ENCODE results near the gene RPS25. TPM values are rescaled to one million over a fixed set of nuclear protein-coding genes. Genes with fewer than 3 reads are reported as not detected.

Gene RPS25
- polyA plus RNA-seq, 1 of the 3 experiments (the other 2 are of a cell fraction): 2,688 TPM

GRCh38 chr11:119028346-119029068 is 10.4 kb upstream of the RPS25 start:
- Histone ChIP-seq H3K4me1 (ENCODE audit: control insufficient read depth in 1 of 2, insufficient read depth in 2 of 2, low read depth in 1 of 2, low read length in 1 of 2) (peaks cover 10 to 12% of the 10 kb centered on the region in 2 experiments; a peak in 3 of 4 replicates), H3K27ac (ENCODE audit: low read depth in 2 of 2, low read length in 1 of 2) (no peak overlapping the region), H3F3A (replicated peaks; ENCODE audit: insufficient read depth) (peaks cover 8% of the 10 kb centered on the region), H3K9me3 (no peaks in the 10 kb centered on the region), H3K4me2 (no peak overlapping the region), H3K36me3 (replicated peaks in 1 of 2; ENCODE audit: control insufficient read depth in 1 of 2, insufficient read depth in 2 of 2, low read length in 1 of 2) (peaks cover 7 to 28% of the 10 kb centered on the region in 2 experiments), H2AFZ (ENCODE audit: low read depth) (no peak overlapping the region), H3K9ac (no peak overlapping the region), H3K79me2 (ENCODE audit: insufficient read depth) (no peaks in the 10 kb centered on the region), H3K9me2 (no peaks in the 10 kb centered on the region), H3K27me3 (ENCODE audit: insufficient read depth) (no peaks in the 10 kb centered on the region), H3K4me3 (ENCODE audit: low read depth in 2 of 2, low read length in 1 of 2) (no peak overlapping the region), H4K20me1 (ENCODE audit: insufficient read depth) (no peaks in the 10 kb centered on the region)
- DNase-seq: no peak
- TF ChIP-seq EZH2phosphoT487 (IDR thresholded peaks at IDR 0.05; ENCODE audit: borderline replicate concordance, low read depth) (no peak), TAF1 (IDR thresholded peaks at IDR 0.05; ENCODE audit: borderline replicate concordance, low read depth, low read length) (no peak), RXRA (IDR thresholded peaks at IDR 0.05; ENCODE audit: borderline replicate concordance, low read depth) (no peak), RFX5 (IDR thresholded peaks at IDR 0.05; ENCODE audit: low read length) (no peak), EP300 (IDR thresholded peaks at IDR 0.05; ENCODE audit: borderline replicate concordance in 1 of 2, low read depth in 1 of 2, low read length in 1 of 2) (no peak), RAD21 (IDR thresholded peaks at IDR 0.05; ENCODE audit: low read length) (no peak), CHD2 (IDR thresholded peaks at IDR 0.05; ENCODE audit: low read length, partially characterized antibody) (no peak), USF2 (IDR thresholded peaks at IDR 0.05; ENCODE audit: borderline replicate concordance, low read depth, low read length) (no peak)
- TF ChIP-seq, protein P1, sequence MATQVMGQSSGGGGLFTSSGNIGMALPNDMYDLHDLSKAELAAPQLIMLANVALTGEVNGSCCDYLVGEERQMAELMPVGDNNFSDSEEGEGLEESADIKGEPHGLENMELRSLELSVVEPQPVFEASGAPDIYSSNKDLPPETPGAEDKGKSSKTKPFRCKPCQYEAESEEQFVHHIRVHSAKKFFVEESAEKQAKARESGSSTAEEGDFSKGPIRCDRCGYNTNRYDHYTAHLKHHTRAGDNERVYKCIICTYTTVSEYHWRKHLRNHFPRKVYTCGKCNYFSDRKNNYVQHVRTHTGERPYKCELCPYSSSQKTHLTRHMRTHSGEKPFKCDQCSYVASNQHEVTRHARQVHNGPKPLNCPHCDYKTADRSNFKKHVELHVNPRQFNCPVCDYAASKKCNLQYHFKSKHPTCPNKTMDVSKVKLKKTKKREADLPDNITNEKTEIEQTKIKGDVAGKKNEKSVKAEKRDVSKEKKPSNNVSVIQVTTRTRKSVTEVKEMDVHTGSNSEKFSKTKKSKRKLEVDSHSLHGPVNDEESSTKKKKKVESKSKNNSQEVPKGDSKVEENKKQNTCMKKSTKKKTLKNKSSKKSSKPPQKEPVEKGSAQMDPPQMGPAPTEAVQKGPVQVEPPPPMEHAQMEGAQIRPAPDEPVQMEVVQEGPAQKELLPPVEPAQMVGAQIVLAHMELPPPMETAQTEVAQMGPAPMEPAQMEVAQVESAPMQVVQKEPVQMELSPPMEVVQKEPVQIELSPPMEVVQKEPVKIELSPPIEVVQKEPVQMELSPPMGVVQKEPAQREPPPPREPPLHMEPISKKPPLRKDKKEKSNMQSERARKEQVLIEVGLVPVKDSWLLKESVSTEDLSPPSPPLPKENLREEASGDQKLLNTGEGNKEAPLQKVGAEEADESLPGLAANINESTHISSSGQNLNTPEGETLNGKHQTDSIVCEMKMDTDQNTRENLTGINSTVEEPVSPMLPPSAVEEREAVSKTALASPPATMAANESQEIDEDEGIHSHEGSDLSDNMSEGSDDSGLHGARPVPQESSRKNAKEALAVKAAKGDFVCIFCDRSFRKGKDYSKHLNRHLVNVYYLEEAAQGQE (IDR thresholded peaks at IDR 0.05; ENCODE audit: low read depth, low read length): no peak
- ChIA-PET POLR2A (no interaction called here), CTCF (interaction anchor here (0.7 to 3.0 kb wide), 4 partner anchors 9 to 295 kb away, joined by 3 to 16 read pairs (median 3); partner anchors contain the start of genes RPS25 and TRAPPC4)
- WGBS (ENCODE audit: low lambda C conversion rate): 89% methylated on average over 7 of the region's 9 CpGs

All from SK-N-SH (cell line).